ENCODE measurements around the gene SMIM13. TPM values are rescaled to one million over a fixed set of nuclear protein-coding genes. Genes with fewer than 3 reads are reported as not detected.

The SMIM13 gene
- total and polyA plus RNA-seq, 2 donors from 2014 or later, result 4.0 to 6.6 TPM

DNA sequence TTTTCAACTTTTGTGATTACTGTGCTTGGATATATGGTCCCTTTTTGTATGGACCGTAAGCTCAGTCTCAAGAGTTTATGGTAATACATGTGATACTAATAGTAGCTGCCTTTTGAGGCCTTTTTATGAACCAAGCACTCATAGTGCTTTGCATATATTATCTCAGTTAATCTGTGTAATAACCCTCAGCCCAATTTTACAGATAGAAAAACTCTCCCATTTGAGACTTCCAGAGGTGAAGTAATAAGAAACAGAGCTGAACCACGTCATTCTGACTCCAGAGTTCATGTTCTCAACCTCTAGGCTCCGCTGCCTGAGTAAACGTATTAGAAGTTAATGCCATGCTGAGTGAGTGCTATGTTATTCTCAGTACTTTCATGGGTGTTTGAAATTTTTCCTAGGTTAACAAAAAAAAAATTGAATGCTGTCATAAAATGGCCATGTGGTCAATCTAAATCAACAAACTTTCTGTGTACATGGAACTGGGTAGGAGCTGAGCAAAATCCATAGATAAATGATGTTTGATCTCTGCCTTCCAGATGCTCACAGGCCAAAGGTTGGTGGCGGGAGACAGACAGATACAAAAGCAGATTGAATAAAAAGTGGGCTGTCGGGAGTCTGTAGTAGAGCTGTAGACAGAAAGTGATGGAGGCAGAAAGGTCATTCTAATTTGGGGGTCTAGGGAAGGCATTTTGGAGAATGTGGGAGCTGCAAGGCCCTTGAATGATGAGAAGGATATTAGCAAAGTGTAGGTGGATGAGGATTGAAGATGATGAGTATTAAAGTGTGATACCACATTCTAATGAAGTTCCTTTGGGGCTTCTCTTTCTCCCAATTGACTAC lies 26.9 kb upstream of the SMIM13 start:
- no peaks in the 10 kb centered on the region for H3K36me3 ChIP-seq (ENCODE audit: control insufficient read depth in 2 of 3, insufficient read depth in 3 of 3, low read length in 3 of 3)
- FAIRE-seq (no peak), DNase-seq (no peak)
- no peak overlapping the region for H3K9ac ChIP-seq (ENCODE audit: low read length in 3 of 3)
- intact Hi-C loops (cut with DNase I), result loop anchor here (10.0 kb wide), 1 partner anchor 112 kb away; no protein-coding TSS in a partner anchor
- no peak overlapping the region for H3K27ac ChIP-seq (ENCODE audit: low read depth in 2 of 2, low read length in 2 of 2)
- H3K9me3 ChIP-seq (ENCODE audit: control insufficient read depth in 2 of 3, insufficient read depth in 1 of 3, low read length in 3 of 3), result no peaks in the 10 kb centered on the region
- no peaks in the 10 kb centered on the region for H3K4me1 ChIP-seq (ENCODE audit: control insufficient read depth in 2 of 3, insufficient read depth in 2 of 3, low read depth in 1 of 3, low read length in 3 of 3)
- H3K4me3 ChIP-seq (ENCODE audit: low read length in 3 of 3), result no peak overlapping the region
- TF ChIP-seq, protein P1, sequence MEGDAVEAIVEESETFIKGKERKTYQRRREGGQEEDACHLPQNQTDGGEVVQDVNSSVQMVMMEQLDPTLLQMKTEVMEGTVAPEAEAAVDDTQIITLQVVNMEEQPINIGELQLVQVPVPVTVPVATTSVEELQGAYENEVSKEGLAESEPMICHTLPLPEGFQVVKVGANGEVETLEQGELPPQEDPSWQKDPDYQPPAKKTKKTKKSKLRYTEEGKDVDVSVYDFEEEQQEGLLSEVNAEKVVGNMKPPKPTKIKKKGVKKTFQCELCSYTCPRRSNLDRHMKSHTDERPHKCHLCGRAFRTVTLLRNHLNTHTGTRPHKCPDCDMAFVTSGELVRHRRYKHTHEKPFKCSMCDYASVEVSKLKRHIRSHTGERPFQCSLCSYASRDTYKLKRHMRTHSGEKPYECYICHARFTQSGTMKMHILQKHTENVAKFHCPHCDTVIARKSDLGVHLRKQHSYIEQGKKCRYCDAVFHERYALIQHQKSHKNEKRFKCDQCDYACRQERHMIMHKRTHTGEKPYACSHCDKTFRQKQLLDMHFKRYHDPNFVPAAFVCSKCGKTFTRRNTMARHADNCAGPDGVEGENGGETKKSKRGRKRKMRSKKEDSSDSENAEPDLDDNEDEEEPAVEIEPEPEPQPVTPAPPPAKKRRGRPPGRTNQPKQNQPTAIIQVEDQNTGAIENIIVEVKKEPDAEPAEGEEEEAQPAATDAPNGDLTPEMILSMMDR (IDR thresholded peaks at IDR 0.05; ENCODE audit: borderline replicate concordance, extremely low read depth, insufficient read depth), result no peak
- H3K27me3 ChIP-seq (ENCODE audit: control insufficient read depth, insufficient read depth, low read length), result no peaks in the 10 kb centered on the region

GRCh38 chr6:11067348-11067747 lies 26.3 kb upstream of the SMIM13 start:
- no peak overlapping the region for H3K9ac ChIP-seq (ENCODE audit: low read length in 3 of 3)
- no peaks in the 10 kb centered on the region for H3K4me1 ChIP-seq (ENCODE audit: control insufficient read depth in 2 of 3, insufficient read depth in 2 of 3, low read depth in 1 of 3, low read length in 3 of 3)
- no peak overlapping the region for H3K4me3 ChIP-seq (ENCODE audit: low read length in 3 of 3)
- DNase-seq (peak in 1 of 5 donors; percentile 7), FAIRE-seq (no peak)
- H3K9me3 ChIP-seq (ENCODE audit: control insufficient read depth in 2 of 3, insufficient read depth in 1 of 3, low read length in 3 of 3), result no peaks in the 10 kb centered on the region
- no peak overlapping the region for H3K27ac ChIP-seq (ENCODE audit: low read depth in 2 of 2, low read length in 2 of 2)
- TF ChIP-seq, protein P1 (IDR thresholded peaks at IDR 0.05; ENCODE audit: borderline replicate concordance, extremely low read depth, insufficient read depth), result no peak
- H3K36me3 ChIP-seq (ENCODE audit: control insufficient read depth in 2 of 3, insufficient read depth in 3 of 3, low read length in 3 of 3), result no peaks in the 10 kb centered on the region
- intact Hi-C loops (cut with DNase I), result loop anchor here (10.0 kb wide), 1 partner anchor 113 kb away; no protein-coding TSS in a partner anchor
- no peaks in the 10 kb centered on the region for H3K27me3 ChIP-seq (ENCODE audit: control insufficient read depth, insufficient read depth, low read length)

GRCh38 chr6:11069760-11070159 lies 23.9 kb upstream of the SMIM13 start:
- no peak for FAIRE-seq
- TF ChIP-seq, protein P1 (IDR thresholded peaks at IDR 0.05; ENCODE audit: borderline replicate concordance, extremely low read depth, insufficient read depth), result no peak
- intact Hi-C loops (cut with DNase I), result loop anchor here (10.0 kb wide), 1 partner anchor 115 kb away; no protein-coding TSS in a partner anchor
- no peak overlapping the region for H3K27ac ChIP-seq (ENCODE audit: low read depth in 2 of 2, low read length in 2 of 2)
- H3K36me3 ChIP-seq (ENCODE audit: control insufficient read depth in 2 of 3, insufficient read depth in 3 of 3, low read length in 3 of 3), result no peaks in the 10 kb centered on the region
- H3K4me1 ChIP-seq (ENCODE audit: control insufficient read depth in 2 of 3, insufficient read depth in 2 of 3, low read depth in 1 of 3, low read length in 3 of 3), result no peaks in the 10 kb centered on the region
- H3K4me3 ChIP-seq (ENCODE audit: low read length in 3 of 3), result no peak overlapping the region
- H3K27me3 ChIP-seq (ENCODE audit: control insufficient read depth, insufficient read depth, low read length), result no peaks in the 10 kb centered on the region
- no peak for DNase-seq
- no peaks in the 10 kb centered on the region for H3K9me3 ChIP-seq (ENCODE audit: control insufficient read depth in 2 of 3, insufficient read depth in 1 of 3, low read length in 3 of 3)
- no peak overlapping the region for H3K9ac ChIP-seq (ENCODE audit: low read length in 3 of 3)

All from kidney (tissue), 14 donors.